Measurements from ENCODE around the gene PRKG1.

Gene PRKG1

GRCh38 chr10:52257692-52258075 is 1183.4 kb downstream of the PRKG1 start:
- DNase-seq: no peak
- H3K9me3 Mint-ChIP-seq: no peaks in the 10 kb centered on the region
- H3K4me1 Mint-ChIP-seq: no peaks in the 10 kb centered on the region
- no peak for ATAC-seq
- H3K4me3 Mint-ChIP-seq: no peak overlapping the region
- no peaks in the 10 kb centered on the region for H3K27me3 Mint-ChIP-seq
- no peak overlapping the region for H3K27ac Mint-ChIP-seq

- no peak overlapping the region for H3K4me3 Mint-ChIP-seq
- no peak for ATAC-seq
- H3K4me1 Mint-ChIP-seq: no peaks in the 10 kb centered on the region
- H3K9me3 Mint-ChIP-seq: no peaks in the 10 kb centered on the region
- no peak for DNase-seq
- H3K27me3 Mint-ChIP-seq: no peaks in the 10 kb centered on the region
- no peak overlapping the region for H3K27ac Mint-ChIP-seq
These were observed 1184.6 kb downstream of the PRKG1 start for GRCh38 chr10:52258799-52259425.

- no peaks in the 10 kb centered on the region for H3K4me1 Mint-ChIP-seq
- no peak for DNase-seq
- H3K27me3 Mint-ChIP-seq: no peaks in the 10 kb centered on the region
- H3K9me3 Mint-ChIP-seq: no peaks in the 10 kb centered on the region
- H3K4me3 Mint-ChIP-seq: no peak overlapping the region
- no peak for ATAC-seq
- H3K27ac Mint-ChIP-seq: no peak overlapping the region
These were observed 1185.1 kb downstream of the PRKG1 start for GRCh38 chr10:52259426-52259812.

- H3K4me1 Mint-ChIP-seq: no peaks in the 10 kb centered on the region
- no peaks in the 10 kb centered on the region for H3K9me3 Mint-ChIP-seq
- no peak overlapping the region for H3K27ac Mint-ChIP-seq
- no peak for ATAC-seq
- H3K4me3 Mint-ChIP-seq: no peak overlapping the region
- no peaks in the 10 kb centered on the region for H3K27me3 Mint-ChIP-seq
- no peak for DNase-seq
These were observed 1187.1 kb downstream of the PRKG1 start for GRCh38 chr10:52261362-52261761.

GRCh38 chr10:52265131-52265926 is 1191.0 kb downstream of the PRKG1 start:
- no peak for ATAC-seq

GRCh38 chr10:52266858-52267257 is 1192.6 kb downstream of the PRKG1 start:
- no peaks in the 10 kb centered on the region for H3K9me3 Mint-ChIP-seq
- H3K27ac Mint-ChIP-seq: no peak overlapping the region
- H3K4me3 Mint-ChIP-seq: no peak overlapping the region
- ATAC-seq (no peak), DNase-seq (no peak)
- no peaks in the 10 kb centered on the region for H3K4me1 Mint-ChIP-seq
- H3K27me3 Mint-ChIP-seq: no peaks in the 10 kb centered on the region

More at GRCh38 chr10:52265131-52265926, 1191.0 kb downstream of the PRKG1 start:
- H3K27ac Mint-ChIP-seq: no peak overlapping the region
- no peak for DNase-seq
- H3K4me1 Mint-ChIP-seq: no peaks in the 10 kb centered on the region
- no peak overlapping the region for H3K4me3 Mint-ChIP-seq
- H3K9me3 Mint-ChIP-seq: no peaks in the 10 kb centered on the region
- H3K27me3 Mint-ChIP-seq: no peaks in the 10 kb centered on the region

- no peaks in the 10 kb centered on the region for H3K27me3 Mint-ChIP-seq
- DNase-seq (no peak), ATAC-seq (no peak)
- no peaks in the 10 kb centered on the region for H3K9me3 Mint-ChIP-seq
- H3K4me3 Mint-ChIP-seq: no peak overlapping the region
- H3K27ac Mint-ChIP-seq: no peak overlapping the region
- no peaks in the 10 kb centered on the region for H3K4me1 Mint-ChIP-seq
These were observed 1194.5 kb downstream of the PRKG1 start for GRCh38 chr10:52268790-52269189.

GRCh38 chr10:52269233-52269632 is 1194.9 kb downstream of the PRKG1 start:
- no peaks in the 10 kb centered on the region for H3K27me3 Mint-ChIP-seq
- no peaks in the 10 kb centered on the region for H3K4me1 Mint-ChIP-seq
- H3K9me3 Mint-ChIP-seq: peaks cover 0 to 1% of the 10 kb centered on the region in 2 donors
- no peak overlapping the region for H3K27ac Mint-ChIP-seq
- ATAC-seq (no peak), DNase-seq (no peak)
- no peak overlapping the region for H3K4me3 Mint-ChIP-seq

GRCh38 chr10:52276163-52276562 is 1201.9 kb downstream of the PRKG1 start:
- no peak overlapping the region for H3K27ac Mint-ChIP-seq
- H3K4me3 Mint-ChIP-seq: no peak overlapping the region
- H3K9me3 Mint-ChIP-seq: peaks cover 9 to 16% of the 10 kb centered on the region in 2 donors
- H3K27me3 Mint-ChIP-seq: no peaks in the 10 kb centered on the region
- DNase-seq (no peak), ATAC-seq (no peak)
- H3K4me1 Mint-ChIP-seq: no peaks in the 10 kb centered on the region

- Mint-ChIP-seq H3K27ac (no peak overlapping the region), H3K9me3 (peaks cover 9 to 16% of the 10 kb centered on the region in 2 donors), H3K27me3 (no peaks in the 10 kb centered on the region), H3K4me1 (no peaks in the 10 kb centered on the region), H3K4me3 (no peak overlapping the region)
- ATAC-seq (no peak), DNase-seq (no peak)
These were observed 1202.7 kb downstream of the PRKG1 start for GRCh38 chr10:52276986-52277385.

GRCh38 chr10:52279546-52279945 is 1205.3 kb downstream of the PRKG1 start:
- Mint-ChIP-seq H3K9me3 (peaks cover 5 to 15% of the 10 kb centered on the region in 2 donors), H3K27me3 (no peaks in the 10 kb centered on the region), H3K4me1 (no peaks in the 10 kb centered on the region), H3K4me3 (no peak overlapping the region), H3K27ac (no peak overlapping the region)
- ATAC-seq (no peak), DNase-seq (no peak)

GRCh38 chr10:52280051-52280450 is 1205.8 kb downstream of the PRKG1 start:
- H3K27ac Mint-ChIP-seq: no peak overlapping the region
- H3K9me3 Mint-ChIP-seq: peaks cover under 1 to 10% of the 10 kb centered on the region in 2 donors
- DNase-seq: no peak
- H3K27me3 Mint-ChIP-seq: no peaks in the 10 kb centered on the region
- H3K4me3 Mint-ChIP-seq: no peak overlapping the region
- ATAC-seq: no peak
- H3K4me1 Mint-ChIP-seq: no peaks in the 10 kb centered on the region

- Mint-ChIP-seq H3K4me3 (no peak overlapping the region), H3K4me1 (no peaks in the 10 kb centered on the region), H3K9me3 (no peaks in the 10 kb centered on the region), H3K27ac (no peak overlapping the region), H3K27me3 (no peaks in the 10 kb centered on the region)
- no peak for DNase-seq
- ATAC-seq: no peak
These were observed 1208.9 kb downstream of the PRKG1 start for GRCh38 chr10:52283174-52283573.

GRCh38 chr10:52284416-52285013 is 1210.2 kb downstream of the PRKG1 start:
- ATAC-seq (no peak), DNase-seq (no peak)
- no peak overlapping the region for H3K27ac Mint-ChIP-seq
- no peaks in the 10 kb centered on the region for H3K27me3 Mint-ChIP-seq
- H3K9me3 Mint-ChIP-seq: no peaks in the 10 kb centered on the region
- no peaks in the 10 kb centered on the region for H3K4me1 Mint-ChIP-seq
- H3K4me3 Mint-ChIP-seq: no peak overlapping the region

- Mint-ChIP-seq H3K9me3 (no peaks in the 10 kb centered on the region), H3K27ac (no peak overlapping the region), H3K4me1 (no peaks in the 10 kb centered on the region), H3K27me3 (no peaks in the 10 kb centered on the region), H3K4me3 (no peak overlapping the region)
- DNase-seq: no peak
- no peak for ATAC-seq
These were observed 1213.6 kb downstream of the PRKG1 start for GRCh38 chr10:52287866-52288265.

GRCh38 chr10:52297747-52298146 is 1223.5 kb downstream of the PRKG1 start:
- Mint-ChIP-seq H3K27ac (no peak overlapping the region), H3K27me3 (no peaks in the 10 kb centered on the region), H3K4me3 (no peak overlapping the region), H3K4me1 (no peaks in the 10 kb centered on the region), H3K9me3 (peaks cover 0 to 4% of the 10 kb centered on the region in 2 donors)
- DNase-seq: no peak
- ATAC-seq: no peak

Measured in stimulated activated naive CD8-positive, alpha-beta T cell treated with anti-CD3 and anti-CD28 coated beads, Interleukin-15, amount 100 ng/mL, for 72 hours (primary cell).